Right lung (tissue), 5 donors: ENCODE measurements around the gene TMPRSS3. TPM values are rescaled to one million over a fixed set of nuclear protein-coding genes. Genes with fewer than 3 reads are reported as not detected.

ENCODE experiments used
- DNase-seq, 2 donors: peaks; one replicate each; pipeline ENCODE4 v3.0.0-alpha.2; 2013
- polyA plus RNA-seq, 5 donors: library from polyadenylated mRNA; unstranded; fragments of 120-200 nt; gene quantifications; one replicate each; pipeline versions ENCODE4 v1.2.1 to v1.2.3, GENCODE V29; 2013; ENCODE audit warnings: inconsistent platforms in 1 of 5, low replicate concordance in 1 of 5; ENCODE audit not compliant: insufficient read length in 5 of 5, insufficient read depth in 1 of 5

Gene TMPRSS3
- polyA plus RNA-seq, 5 donors, result 0.58 to 1.0 (median 0.64) TPM

DNA sequence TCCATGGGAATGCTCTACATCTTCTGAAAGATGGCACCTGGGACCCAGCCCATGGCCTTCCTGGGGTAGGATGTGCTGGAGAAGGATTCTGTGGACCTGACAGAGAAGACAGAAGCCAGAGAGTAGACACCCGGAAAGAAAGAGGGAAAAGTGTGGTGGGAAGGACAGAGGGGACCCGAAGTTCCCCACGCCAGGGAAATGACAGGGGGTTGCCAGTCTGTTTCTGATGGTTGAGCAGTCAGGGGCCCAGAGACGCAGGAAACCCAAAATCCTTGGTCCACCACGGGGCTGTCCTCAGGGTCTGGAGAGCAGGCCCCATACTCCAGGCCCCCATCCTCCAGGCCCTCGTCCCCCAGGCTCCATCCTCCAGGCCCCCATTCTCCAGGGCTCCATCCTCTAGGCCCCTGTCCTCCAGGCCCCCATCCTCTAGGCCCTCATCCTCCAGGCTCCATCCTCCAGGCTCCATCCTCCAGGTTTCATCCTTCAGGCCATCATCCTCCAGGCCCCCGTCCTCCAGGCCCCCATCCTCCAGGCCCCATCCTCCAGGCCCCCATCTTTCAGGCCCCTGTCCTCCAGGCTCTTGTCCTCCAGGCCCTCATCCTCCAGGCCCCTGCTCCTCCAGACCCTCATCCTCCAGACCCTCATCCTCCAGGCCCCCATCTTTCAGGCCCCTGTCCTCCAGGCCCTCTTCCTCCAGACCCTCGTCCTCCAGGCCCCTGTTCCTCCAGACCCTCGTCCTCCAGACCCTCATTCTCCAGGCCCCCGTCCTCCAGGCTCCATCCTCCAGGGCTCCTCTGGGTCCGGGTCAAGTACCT, 44.0 kb downstream of the TMPRSS3 start:
- DNase-seq, result no peak

DNA sequence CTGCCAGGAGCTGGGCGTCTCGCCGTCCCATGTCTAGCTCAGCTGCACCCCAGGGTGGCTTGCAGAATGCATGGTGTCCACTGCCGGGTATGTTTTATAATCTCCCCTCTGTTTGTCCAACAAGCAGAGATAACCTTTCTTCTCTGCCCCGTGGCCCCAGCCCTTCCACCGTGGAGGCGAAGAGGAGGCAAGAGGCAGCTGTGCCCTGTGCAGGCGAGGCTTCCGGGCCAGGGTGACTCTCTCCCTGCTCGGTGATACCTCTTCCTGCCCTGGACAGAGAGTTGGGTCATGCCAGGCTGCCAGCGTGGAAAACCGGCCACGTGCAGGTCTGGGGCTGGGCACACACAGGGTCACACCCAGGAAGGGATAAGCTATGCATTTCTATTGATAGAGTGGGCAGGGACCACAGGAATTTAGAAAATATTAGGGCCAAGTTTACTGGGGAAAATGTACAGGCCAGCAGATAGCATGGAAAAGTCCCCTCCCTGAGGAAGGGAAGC, 44.9 kb downstream of the TMPRSS3 start, which contains the start of gene TFF2:
Gene TFF2, minus strand, starts transcription at position 68 of the 500 bp plus-strand sequence. Its CDS starts 37 bp downstream, at position 31.
- DNase-seq, result no peak

DNA sequence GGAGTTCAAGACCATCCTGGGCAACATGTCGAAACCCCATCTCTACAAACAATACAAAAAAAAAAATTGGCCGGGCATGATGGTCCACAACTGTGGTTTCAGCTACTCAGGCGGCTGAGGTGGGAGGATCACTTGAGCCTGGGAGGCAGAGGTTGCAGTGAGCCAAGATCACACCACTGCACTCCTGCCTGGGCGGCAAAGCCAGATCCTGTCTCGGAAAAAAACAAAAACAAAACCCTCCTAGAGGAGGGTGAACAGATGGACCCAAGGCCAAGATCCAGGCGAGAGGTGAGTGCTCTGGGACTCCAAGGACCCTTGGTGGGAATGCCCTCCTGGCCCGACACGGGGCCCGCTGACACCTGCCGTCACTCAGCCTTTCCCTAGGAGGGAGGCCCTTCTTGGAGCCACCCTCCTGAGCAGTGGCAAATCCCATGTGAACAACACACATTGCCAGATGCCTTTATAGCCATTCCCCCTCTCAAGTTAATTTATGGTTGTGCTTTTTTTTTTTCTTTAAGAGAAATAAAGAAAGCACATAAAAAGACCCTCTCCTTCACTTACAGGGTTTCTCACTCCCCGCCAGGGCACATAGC, 45.4 kb downstream of the TMPRSS3 start:
- DNase-seq, result no peak

DNA sequence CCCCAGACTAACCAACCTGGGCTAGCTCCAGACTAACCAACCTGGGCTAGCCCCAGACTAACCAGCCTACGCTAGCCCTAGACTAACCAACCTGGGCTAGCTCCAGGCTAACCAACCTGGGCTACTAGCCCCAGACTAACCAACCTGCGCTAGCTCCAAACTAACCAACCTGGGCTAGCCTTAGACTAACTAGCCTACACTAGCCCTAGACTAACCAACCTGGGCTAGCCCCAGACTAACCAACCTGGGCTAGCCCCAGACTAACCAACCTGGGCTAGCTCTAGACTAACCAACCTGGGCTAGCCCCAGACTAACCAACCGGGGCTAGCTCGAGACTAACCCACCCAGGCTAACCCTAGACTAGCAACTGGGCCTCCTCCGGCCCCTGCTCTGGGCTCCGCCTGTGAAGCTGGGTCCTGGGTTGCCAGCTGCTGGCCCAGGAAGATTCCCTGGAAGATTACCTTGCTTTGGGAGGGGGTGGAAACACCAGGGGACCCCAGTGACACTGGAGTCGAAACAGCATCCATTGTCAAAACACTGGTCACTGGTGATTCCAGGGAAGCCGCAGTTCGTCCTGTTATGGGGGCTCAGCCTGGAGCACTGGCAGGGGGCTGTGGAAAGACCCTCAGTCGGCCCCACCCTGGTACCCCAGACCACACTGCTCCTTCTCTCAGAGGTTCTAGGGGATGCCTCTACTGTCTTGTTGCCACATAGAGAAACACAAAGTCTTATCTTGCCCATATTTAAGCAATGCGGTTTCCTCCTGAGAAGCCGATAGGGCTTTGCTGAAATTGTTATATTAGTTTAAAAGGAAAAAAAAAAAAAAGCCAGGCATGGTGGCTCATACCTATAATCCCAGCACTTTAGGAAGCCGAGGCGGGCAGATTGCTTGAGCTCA, 46.2 kb downstream of the TMPRSS3 start:
- DNase-seq, result no peak

DNA sequence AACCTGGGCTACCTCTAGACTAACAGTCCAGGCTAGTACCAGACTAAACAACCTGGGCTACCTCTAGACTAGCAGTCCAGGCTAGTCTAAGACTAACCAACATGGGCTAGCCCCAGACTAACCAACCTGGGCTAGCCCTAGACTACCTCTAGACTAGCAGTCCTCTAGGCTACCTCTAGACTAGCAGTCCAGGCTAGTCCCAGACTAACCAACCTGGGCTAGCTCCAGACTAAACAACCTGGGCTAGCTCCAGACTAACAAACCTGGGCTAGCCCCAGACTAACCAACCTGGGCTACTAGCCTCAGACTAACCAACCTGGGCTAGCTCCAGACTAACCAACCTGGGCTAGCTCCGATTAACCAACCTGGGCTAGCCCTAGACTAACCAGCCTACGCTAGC, 47.1 kb downstream of the TMPRSS3 start:
- no peak for DNase-seq

DNA sequence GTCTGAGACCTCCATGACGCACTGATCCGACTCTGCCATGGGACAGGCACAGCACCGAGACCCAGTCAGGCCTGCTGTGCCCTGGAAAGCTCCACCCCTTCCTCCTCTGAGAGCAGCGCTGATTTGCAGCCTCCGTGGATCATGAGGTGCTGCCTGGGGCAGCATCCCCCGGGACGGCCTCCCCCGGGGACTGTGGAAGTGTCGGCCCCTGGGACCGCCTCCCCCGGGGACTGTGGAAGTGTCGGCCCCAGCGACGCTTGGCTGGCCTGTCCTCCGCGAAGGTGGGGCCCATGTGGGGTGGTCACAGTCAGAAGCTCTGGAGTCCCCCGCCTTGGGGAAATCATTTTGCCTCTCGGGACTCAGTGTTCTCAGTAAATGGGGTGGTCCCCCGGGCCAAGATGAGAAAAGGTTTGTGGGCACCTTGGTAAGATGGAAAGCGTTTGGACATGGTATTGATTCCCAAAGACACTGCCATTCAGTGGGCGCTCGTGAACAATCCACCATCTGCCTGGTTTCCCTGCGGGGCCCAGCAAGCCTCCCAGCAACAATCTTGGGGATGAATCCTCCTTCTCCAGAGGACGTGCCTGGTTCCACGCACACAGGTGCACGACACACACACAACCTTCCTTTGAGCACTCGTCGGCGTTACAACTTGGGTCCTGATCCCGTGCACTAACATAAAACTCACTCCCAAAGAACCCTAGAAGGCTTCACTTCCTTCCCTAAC, 48.1 kb downstream of the TMPRSS3 start:
- no peak for DNase-seq

DNA sequence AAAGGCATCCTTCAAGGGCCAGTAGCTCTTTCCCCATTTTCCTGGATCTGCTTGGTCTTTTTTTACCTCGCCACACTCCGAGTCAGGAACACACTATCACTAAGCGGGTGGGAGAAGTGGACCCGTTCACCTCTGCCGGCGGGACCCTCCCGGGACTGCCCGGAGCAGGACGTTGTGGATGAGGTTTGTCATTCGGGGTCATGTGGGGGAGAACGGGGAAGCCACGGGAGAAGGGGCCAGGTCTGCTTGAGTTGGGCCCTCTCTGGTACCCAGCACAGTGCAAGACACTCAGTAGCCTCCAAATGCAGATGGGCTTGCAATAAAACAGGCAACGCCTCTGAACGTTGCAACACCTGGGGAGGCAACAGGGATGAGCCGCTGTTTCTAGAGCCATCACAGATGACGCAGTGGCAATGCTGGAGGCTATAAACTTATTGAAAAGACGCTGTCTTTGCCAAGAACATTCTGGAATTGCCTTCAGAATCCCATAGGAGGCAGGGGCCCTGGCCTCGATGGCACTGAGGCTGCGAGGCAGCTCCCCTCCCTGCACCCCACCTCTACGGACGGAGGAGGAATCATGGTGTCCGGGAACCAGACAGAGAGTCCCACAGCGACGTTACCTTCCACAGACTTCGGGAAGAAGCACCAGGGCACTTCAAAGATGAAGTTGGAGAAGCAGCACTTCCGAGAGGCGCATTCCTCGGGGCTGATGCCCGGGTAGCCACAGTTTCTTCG, 48.8 kb downstream of the TMPRSS3 start:
- DNase-seq, result no peak

DNA sequence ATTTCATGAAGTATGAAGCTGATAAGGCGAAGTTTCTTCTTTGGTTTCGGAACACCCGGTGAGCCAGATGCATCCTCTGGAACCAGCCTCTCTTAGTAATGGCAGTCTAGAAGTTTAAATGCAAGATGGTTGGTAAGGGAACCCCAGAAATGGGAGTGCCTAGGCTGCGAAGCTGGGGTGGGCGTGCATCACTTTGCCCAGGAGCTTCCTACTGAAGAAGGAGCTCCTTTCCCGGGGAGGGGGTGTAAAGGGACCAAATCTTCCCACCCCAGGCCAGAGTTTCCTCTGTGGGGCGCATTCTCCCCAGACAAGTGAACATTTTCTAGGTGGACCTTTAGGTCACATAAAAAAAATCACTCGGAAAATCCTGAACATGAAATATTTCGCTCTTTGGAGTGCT, 49.4 kb downstream of the TMPRSS3 start:
- DNase-seq, result no peak

DNA sequence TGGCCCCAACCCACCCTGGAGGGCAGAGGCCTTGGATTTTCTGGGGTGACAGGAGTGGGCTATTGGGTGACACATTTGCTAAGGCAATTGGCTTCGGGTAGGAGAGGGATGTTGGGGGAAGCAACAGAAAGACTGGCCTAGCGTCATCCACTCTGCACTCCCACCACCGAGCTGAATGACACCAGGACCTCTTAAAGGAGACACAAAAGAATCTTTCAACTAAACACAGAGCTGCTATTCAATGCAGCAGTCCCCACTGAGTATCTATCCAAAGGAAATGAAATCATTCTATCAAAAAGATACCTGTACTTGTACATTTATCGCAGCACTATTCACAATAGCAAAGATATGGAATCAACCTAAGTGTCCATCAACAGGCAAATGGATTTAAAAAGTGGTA, 51.2 kb downstream of the TMPRSS3 start:
- DNase-seq, result no peak

DNA sequence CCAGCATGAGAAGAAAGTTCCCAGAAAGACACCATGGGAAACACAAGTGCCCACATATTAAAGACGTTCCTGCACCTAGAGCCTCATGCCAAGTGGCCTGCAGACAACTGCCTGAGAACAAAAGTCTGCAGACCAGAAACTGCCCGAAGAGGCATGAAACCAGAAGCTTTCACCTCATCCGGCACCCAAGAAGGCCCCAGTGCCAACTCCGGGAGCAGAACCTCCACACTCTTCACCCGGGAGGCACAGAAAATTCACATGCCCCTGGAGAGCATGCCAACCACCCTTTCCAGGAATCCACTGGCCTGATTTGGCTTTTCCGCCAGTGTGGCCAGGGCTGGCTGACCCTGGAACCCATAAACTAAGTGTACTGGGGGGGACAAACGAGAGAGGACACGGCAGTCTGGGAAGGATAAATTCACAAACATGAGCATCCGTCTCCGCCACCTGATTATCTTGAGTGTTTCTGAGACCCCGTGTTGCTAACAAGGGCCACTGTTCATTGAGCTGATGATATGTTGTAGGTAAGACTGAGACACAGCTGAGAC, 51.8 kb downstream of the TMPRSS3 start:
- no peak for DNase-seq

DNA sequence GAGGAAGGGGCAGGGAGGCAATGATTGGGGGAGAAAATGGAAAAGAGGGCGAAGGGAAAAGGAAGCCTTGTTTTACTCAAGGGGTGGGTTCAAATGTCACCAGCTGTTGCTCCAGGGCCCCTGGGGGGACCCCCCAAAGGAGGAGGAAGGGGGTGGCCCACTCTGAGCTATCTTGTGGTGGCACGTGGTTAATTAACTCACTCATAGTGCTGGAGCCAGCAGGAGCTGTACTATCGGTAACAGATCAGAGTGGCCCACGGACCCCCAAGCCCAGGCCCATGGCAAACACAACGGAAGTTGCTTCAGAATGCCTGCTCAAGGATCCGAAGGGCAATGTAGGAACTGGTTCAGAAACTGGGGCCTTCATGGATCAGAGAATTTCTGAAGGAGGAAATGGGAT, 52.3 kb downstream of the TMPRSS3 start:
- no peak for DNase-seq

DNA sequence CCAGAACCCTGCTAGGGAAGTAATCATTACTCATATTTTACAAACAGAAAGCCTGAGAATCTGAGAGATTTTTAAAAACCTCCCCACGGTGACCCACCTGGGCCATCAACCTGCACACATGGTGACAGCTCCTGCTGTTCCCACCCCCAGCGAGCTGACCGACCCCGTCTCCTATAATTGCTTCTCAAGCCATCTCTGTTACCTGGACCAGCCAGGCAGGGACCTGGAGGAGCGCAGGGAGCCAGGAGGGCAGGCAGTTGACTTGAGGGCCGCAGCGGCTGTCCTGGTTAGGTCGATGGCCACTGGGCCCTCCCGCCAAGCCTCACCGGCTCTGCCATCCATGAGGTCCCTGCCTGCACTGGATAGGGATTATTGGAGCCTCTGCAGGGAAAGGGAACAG, 52.8 kb downstream of the TMPRSS3 start:
- no peak for DNase-seq

DNA sequence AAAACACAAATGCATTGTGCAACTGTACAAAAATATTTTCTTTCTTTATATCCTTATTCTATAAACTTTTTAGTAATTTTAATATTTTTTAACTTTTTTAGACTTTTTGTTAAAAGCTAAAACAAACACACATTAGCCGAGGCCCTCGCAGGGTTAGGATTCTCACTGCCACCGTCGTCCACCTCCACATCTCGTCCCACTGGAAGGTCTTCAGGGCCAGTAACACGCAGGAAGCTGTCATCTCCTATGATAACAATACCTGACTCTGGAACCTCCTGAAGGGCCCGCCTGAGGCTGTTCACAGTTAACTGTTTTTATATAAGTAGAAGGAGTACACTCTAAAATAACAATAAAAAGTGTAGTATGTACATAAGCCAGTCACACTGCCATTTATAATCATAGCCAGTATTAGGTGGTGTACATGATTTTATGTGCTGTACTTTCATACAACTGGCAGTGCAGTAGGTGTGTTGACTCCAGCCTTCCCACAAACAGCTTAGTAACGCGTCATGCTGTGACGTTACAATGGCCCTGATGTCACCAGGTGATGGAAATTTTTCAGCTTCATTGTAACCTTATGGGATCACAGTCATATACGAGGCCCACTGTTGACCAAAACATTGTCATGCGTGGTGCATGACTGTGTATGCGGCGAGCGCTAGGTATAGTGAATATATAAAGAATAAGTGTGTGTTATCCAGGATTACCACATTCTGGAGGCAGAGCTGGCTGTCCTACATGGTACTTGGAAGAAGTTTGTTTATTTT, 53.9 kb downstream of the TMPRSS3 start:
- no peak for DNase-seq

DNA sequence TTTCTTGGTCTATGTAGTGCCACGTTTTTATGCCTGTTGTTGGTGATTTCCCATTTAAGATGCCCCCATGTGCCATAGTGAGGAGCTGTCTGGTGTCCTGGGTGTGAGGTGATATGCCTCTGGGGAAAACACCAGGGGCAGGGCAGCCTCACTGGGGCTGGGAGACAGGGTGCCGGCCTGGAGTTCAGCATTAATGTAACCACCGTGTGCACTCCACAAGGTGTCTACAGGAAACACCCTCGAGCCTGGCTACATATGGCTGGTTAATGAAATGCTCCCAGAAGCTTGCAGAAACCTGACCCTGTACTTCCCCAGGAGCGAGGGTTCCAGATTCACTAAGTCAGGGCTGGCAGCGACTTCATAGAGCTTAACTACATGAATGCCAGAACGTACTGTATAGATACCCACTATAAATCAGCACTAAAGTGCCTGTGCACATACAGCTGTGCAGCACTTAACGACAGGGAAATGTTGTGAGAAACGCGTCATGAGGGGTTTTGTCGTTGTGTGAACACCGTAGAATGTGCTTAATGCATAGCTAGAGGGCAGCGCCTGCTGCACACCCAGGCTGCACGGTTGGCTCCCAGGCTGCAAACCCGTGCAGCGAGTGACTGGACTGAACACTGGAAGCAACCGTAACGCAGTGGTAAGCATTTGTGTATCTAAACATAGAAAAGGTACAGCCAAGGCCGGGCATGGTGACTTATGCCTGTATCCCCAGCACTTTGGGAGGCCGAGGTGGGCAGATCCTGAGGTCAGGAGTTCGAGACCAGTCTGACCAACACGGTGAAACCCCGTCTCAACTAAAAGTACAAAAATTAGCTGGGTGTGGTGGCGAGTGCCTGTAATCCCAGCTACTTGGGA, 55.4 kb downstream of the TMPRSS3 start:
- DNase-seq, result no peak

DNA sequence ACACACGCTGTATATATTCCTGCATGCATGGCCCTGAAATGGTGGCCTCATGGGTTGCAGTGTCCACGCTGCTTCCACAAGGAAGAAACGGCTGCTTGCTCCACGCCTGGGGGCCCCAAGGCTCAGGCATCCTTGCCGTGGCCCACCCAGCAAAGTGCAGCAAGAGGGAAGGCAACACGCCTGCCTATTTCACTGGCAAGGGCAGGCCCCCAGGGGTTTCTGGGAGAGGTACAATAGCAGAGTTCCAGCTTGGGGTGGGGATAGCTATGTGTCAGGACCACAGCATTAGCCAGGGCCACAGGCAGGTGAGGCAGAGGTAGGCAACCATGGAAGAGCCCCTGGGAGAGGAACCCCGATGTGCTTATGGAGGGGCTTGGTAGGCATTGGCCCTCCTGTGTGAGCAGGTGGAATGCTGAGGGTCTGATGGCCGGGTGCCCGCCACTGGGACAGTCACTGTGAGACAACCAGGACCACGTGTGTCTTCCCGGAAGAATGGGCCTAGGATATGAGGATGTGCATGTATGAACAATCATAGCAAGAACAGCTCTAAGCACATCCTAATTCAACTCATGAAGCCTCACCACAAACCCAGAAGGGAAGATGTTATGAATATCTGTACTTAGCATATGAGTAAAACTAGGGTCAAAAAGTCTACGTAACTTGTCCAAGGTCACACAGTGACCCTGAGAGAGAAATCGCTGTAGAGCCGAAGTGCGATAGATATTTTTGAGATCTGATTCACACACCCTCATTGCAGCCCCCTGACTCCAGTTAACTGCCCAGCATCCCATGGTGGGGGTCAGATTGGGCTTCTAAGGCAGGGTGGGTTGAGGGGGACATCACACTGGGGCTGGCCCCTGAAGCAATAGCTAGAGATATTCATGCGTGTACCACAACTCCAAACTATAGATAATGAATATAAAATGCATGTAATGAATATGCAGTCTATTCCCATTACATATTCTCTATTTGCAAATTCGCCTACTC, 56.8 kb downstream of the TMPRSS3 start:
- DNase-seq, result no peak

DNA sequence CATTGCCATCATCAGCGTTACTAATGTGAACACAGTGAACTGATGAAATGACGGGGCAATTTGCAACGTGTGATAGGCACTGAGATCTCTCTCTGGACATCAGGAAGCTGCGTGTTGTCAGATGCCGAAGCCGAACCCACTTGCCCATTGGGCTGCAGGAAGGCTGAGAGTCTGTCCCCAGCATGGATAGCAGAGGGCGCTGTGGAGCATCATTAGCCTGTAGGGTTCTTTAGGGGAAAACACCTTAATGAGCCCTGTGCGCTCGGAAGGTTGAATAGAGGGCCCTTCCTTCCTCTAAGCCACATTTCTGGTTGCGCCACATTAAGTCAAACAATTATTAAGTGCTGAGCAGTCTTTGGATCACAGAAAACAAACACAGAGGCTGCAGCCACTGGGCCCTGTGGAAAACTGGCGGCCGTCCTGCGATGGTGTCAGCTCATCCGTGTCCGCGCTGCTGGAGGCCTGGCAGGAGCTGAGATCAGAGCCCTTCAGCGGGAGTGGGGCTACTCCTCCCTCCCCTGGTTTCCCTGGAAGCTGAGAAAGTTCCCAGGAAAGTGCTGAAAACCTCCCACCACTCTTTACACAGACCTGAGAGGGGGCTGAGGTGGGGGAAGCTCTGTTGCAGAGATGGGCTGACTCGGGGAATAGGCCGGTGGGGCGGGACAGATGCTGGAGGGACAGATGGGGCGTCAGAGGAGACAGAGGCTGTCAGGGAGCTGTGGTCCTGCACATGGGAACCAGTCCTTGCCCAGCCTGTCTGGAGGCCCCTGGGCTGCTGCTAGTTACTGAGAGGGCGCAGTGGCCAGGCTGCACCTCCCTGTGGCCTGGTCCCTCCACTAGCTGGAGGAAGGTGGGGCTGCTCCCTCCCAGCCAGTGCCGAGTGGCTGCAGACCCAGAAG, 57.8 kb downstream of the TMPRSS3 start:
- peak; percentile 62 to 66 for DNase-seq
